A549 (cell line): ENCODE results near the gene MAPKAPK3. TPM values are rescaled to one million over a fixed set of nuclear protein-coding genes. Genes with fewer than 3 reads are reported as not detected.

Experiments
- ATAC-seq, 2 experiments: fragments of 200-7000 bp in 1 of 2; fragments of >200 bp in 1 of 2; cut with Nextera tagmentation in 1 of 2; cut with Tn5 transposase in 1 of 2; 3 replicates each; pipeline versions ENCODE4 v1.8.0 to v1.9.1; 2018 to 2020; ENCODE audit warnings: mild to moderate bottlenecking in 1 of 2, moderate library complexity in 1 of 2
- CTCF ChIA-PET: fragments of 300-600 bp; sonication (Branson Sonifier 250); formaldehyde crosslinking; extraction: SDS; loops from one replicate; lab custom pipeline; 2021; ENCODE audit warnings: antibody characterized with exemption, inconsistent platforms; lab: Yijun Ruan, JAX
- POLR2A ChIA-PET: fragments of 350-600 bp; formaldehyde crosslinking; extraction: SDS; loops from one replicate; lab custom pipeline; 2021; ENCODE audit warnings: antibody characterized with exemption, inconsistent platforms; lab: Yijun Ruan, JAX
- DNase-seq, 2 experiments: peaks; one replicate each; pipeline versions ENCODE4 v3.0.0 to v3.0.0-alpha.2; 2011 to 2016; ENCODE audit warnings: low read depth in 1 of 2, low spot score in 1 of 2
- FAIRE-seq: peaks from 2 replicates; lab custom pipeline; 2011; peaks lifted over from hg19 to GRCh38; lab: Jason Lieb, UNC
- H3K27ac ChIP-seq, 2 experiments: fragments of >200 bp; sonication (Bioruptor Twin); formaldehyde crosslinking; 3 replicates each; pipeline ENCODE4 v1.5.1; 2016 to 2017
- H3K4me1 ChIP-seq: fragments of >200 bp; sonication (Bioruptor Twin); formaldehyde crosslinking; 3 replicates; pipeline ENCODE4 v1.6.1; 2016
- H3K4me2 ChIP-seq: fragments of >200 bp; sonication (Bioruptor Twin); formaldehyde crosslinking; 3 replicates; pipeline ENCODE4 v1.6.1; 2016
- H3K4me3 ChIP-seq: fragments of >200 bp; sonication (Bioruptor Twin); formaldehyde crosslinking; 3 replicates; pipeline ENCODE4 v1.5.1; 2016
- H3K9me3 ChIP-seq: fragments of >200 bp; sonication (Bioruptor Twin); formaldehyde crosslinking; 3 replicates; pipeline ENCODE4 v1.6.1; 2016
- CBX2 ChIP-seq: fragments of 200-600 bp; sonication (generic); IDR thresholded peaks from 2 replicates; pipeline ENCODE4 v1.6.1; 2016; ENCODE audit warnings: low read depth, mild to moderate bottlenecking, borderline replicate concordance
- CBX8 ChIP-seq: fragments of 200-600 bp; sonication (generic); IDR thresholded peaks from 2 replicates; pipeline ENCODE4 v1.6.1; 2016
- EHF ChIP-seq: fragments of 250-450 bp; sonication (Bioruptor Pico); IDR thresholded peaks from 2 replicates; pipeline ENCODE4 v1.5.0; 2020; ENCODE audit warnings: mild to moderate bottlenecking
- EHMT2 ChIP-seq: fragments of 200-600 bp; sonication (generic); IDR thresholded peaks from 2 replicates; pipeline ENCODE4 v1.6.1; 2016; ENCODE audit warnings: antibody characterized with exemption, low read depth, mild to moderate bottlenecking, moderate library complexity
- EP300 ChIP-seq, 2 experiments: fragments of >200 bp; sonication (Bioruptor Twin); formaldehyde crosslinking; IDR thresholded peaks; 2 replicates in 1 of 2; 3 replicates in 1 of 2; pipeline ENCODE4 v1.6.1; 2016 to 2017
- FOSB ChIP-seq: fragments of 250-450 bp; sonication (Bioruptor Pico); IDR thresholded peaks from 2 replicates; pipeline ENCODE4 v1.5.0; 2020; ENCODE audit warnings: mild to moderate bottlenecking, moderate library complexity
- HEYL ChIP-seq: fragments of 250-450 bp; sonication (Bioruptor Pico); IDR thresholded peaks from 2 replicates; pipeline ENCODE4 v1.8.0; 2021; ENCODE audit warnings: mild to moderate bottlenecking, moderate library complexity
- HMGXB4 ChIP-seq: fragments of 250-450 bp; sonication (Bioruptor Pico); IDR thresholded peaks from 2 replicates; pipeline ENCODE4 v1.5.0; 2021; ENCODE audit warnings: mild to moderate bottlenecking, moderate library complexity, borderline replicate concordance
- HOXA7 ChIP-seq: fragments of 250-450 bp; sonication (Bioruptor Pico); IDR thresholded peaks from 2 replicates; pipeline ENCODE4 v1.5.0; 2020; ENCODE audit warnings: mild to moderate bottlenecking, moderate library complexity
- HOXB5 ChIP-seq: fragments of 250-450 bp; sonication (Bioruptor Pico); IDR thresholded peaks from 2 replicates; pipeline ENCODE4 v1.5.0; 2020; ENCODE audit warnings: mild to moderate bottlenecking, moderate library complexity
- KDM1A ChIP-seq: fragments of 200-600 bp; sonication (generic); IDR thresholded peaks from 2 replicates; pipeline ENCODE4 v1.6.1; 2016; ENCODE audit warnings: low read depth, mild to moderate bottlenecking
- MAX ChIP-seq: IDR thresholded peaks from 2 replicates; pipeline ENCODE4 v1.6.1; 2012
- MAZ ChIP-seq: fragments of 150-350 bp; IDR thresholded peaks from 2 replicates; pipeline ENCODE4 v1.6.1; 2014; ENCODE audit warnings: antibody characterized with exemption, low read depth, low read length, borderline replicate concordance
- MYC ChIP-seq: IDR thresholded peaks from 2 replicates; pipeline ENCODE4 v1.6.1; 2012; ENCODE audit warnings: mild to moderate bottlenecking, inconsistent platforms, low read length, improper control_type of control experiment, borderline replicate concordance
- NFE2L2 ChIP-seq: fragments of 150-350 bp; conservative IDR thresholded peaks from 2 replicates; pipeline ENCODE4 v1.6.1; 2014; ENCODE audit warnings: low read length
- NR3C1 ChIP-seq: fragments of >200 bp; sonication (Bioruptor Twin); formaldehyde crosslinking; IDR thresholded peaks from 3 replicates; pipeline ENCODE4 v1.6.1; 2017
- POLR2A ChIP-seq: IDR thresholded peaks from 2 replicates; pipeline ENCODE4 v1.6.1; 2012; ENCODE audit warnings: mild to moderate bottlenecking, low read length
- POLR2AphosphoS2 ChIP-seq: conservative IDR thresholded peaks from 2 replicates; pipeline ENCODE4 v1.6.1; 2012; ENCODE audit warnings: low read length, improper control_type of control experiment, inconsistent platforms
- RAD21 ChIP-seq, 2 experiments: fragments of >200 bp in 1 of 2; sonication (Bioruptor Twin) in 1 of 2; formaldehyde crosslinking in 1 of 2; IDR thresholded peaks in 1 of 2; conservative IDR thresholded peaks in 1 of 2; 2 replicates in 1 of 2; 3 replicates in 1 of 2; pipeline ENCODE4 v1.6.1; 2012 to 2018; ENCODE audit warnings: inconsistent platforms in 1 of 2
- SMC3 ChIP-seq: fragments of >200 bp; sonication (Bioruptor Twin); formaldehyde crosslinking; IDR thresholded peaks from 3 replicates; pipeline ENCODE4 v1.6.1; 2018; ENCODE audit warnings: inconsistent platforms
- TP53 ChIP-seq: fragments of 250-450 bp; sonication (Bioruptor Pico); IDR thresholded peaks from 2 replicates; pipeline ENCODE4 v1.5.0; 2021; ENCODE audit warnings: mild to moderate bottlenecking, moderate library complexity
- USF2 ChIP-seq: fragments of 450-650 bp; IDR thresholded peaks from 2 replicates; pipeline ENCODE4 v1.6.1; 2014; ENCODE audit warnings: antibody characterized with exemption
- ZC3H11A ChIP-seq: fragments of 450-650 bp; IDR thresholded peaks from 2 replicates; pipeline ENCODE4 v1.6.1; 2014; ENCODE audit warnings: antibody characterized with exemption, mild to moderate bottlenecking
- ZFP36 ChIP-seq: fragments of 450-650 bp; IDR thresholded peaks from 2 replicates; pipeline ENCODE4 v1.6.1; 2014; ENCODE audit warnings: borderline replicate concordance; ENCODE audit not compliant: partially characterized antibody
- ZNF302 ChIP-seq: fragments of 250-450 bp; sonication (Bioruptor Pico); IDR thresholded peaks from 2 replicates; pipeline ENCODE4 v1.9.0; 2021; ENCODE audit warnings: inconsistent platforms, mild to moderate bottlenecking, moderate library complexity
- WGBS: methylation state at CpG from one replicate; pipeline ENCODE4 v1.1.6; 2017; ENCODE audit errors: missing lambda C conversion rate; 5-methylcytosine and 5-hydroxymethylcytosine counted together
- polyA plus RNA-seq, 4 experiments: library from polyadenylated mRNA; depleted of rRNA in 3 of 4; stranded (reverse); fragments of >200 nt; fragmentation: RNase III in 1 of 4; extraction: RNeasy Plus Mini Kit Qiagen cat#74134 plus additional on column Dnase treatment in 1 of 4; gene quantifications; 2 replicates in 3 of 4; 3 replicates in 1 of 4; pipeline ENCODE4 v1.2.3, GENCODE V29; 2011 to 2017
- TF ChIP-seq, protein P1 (sequence below): fragments of >200 bp; sonication (Bioruptor Twin); formaldehyde crosslinking; IDR thresholded peaks from 3 replicates; pipeline ENCODE4 v1.5.1; 2016
- TF ChIP-seq, protein P2 (sequence below): fragments of >200 bp; sonication (Bioruptor Twin); formaldehyde crosslinking; IDR thresholded peaks from 3 replicates; pipeline ENCODE4 v1.6.1; 2016

Gene MAPKAPK3
- polyA plus RNA-seq, 2 of the 4 experiments (the other 2 are of a cell fraction) = 14.6 to 16.5 TPM

DNA sequence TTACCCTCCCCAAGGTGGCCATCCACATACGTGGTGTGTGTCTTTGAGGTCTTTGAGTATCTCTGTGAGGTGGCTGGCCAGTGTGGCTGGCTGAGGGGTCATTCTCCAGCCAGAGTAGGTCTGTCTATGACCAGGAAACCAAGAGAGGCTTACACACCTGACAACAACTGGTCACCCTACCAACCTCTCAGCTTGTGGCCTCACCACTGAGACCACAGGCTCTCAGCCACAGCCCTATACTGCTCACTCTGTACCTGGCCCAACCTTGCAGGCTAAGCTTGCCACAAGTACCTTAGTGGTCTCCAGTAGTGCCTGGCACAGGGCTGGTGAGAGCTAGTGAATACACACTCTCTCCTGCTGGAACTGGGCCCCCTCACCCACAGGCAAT is 42.5 kb upstream of the MAPKAPK3 start:
- Histone ChIP-seq H3K4me2 (no peak overlapping the region), H3K9me3 (no peaks in the 10 kb centered on the region), H3K27ac (no peak overlapping the region), H3K4me3 (no peak overlapping the region), H3K4me1 (peaks cover 6% of the 10 kb centered on the region; the same call in 1 of the 3 replicates)
- 100% methylated on average over 1 of the region's 1 CpG for WGBS
- TF ChIP-seq NFE2L2 (no peak), POLR2A (no peak), MAX (no peak), HEYL (CRISPR knock-in tag) (no peak), HOXB5 (CRISPR knock-in tag) (no peak), EP300 (IDR thresholded peaks at IDR 0.05) (no peak), USF2 (no peak), HMGXB4 (CRISPR knock-in tag) (no peak), NR3C1 (no peak), FOSB (CRISPR knock-in tag) (no peak), RAD21 (conservative IDR thresholded peaks at IDR 0.05 in 1 of 2, IDR thresholded peaks at IDR 0.05 in 1 of 2) (no peak), MAZ (no peak), ZC3H11A (no peak), CBX8 (no peak), EHF (CRISPR knock-in tag) (no peak), ZNF302 (CRISPR knock-in tag) (no peak), CBX2 (no peak), KDM1A (no peak)
- TF ChIP-seq, protein P1, sequence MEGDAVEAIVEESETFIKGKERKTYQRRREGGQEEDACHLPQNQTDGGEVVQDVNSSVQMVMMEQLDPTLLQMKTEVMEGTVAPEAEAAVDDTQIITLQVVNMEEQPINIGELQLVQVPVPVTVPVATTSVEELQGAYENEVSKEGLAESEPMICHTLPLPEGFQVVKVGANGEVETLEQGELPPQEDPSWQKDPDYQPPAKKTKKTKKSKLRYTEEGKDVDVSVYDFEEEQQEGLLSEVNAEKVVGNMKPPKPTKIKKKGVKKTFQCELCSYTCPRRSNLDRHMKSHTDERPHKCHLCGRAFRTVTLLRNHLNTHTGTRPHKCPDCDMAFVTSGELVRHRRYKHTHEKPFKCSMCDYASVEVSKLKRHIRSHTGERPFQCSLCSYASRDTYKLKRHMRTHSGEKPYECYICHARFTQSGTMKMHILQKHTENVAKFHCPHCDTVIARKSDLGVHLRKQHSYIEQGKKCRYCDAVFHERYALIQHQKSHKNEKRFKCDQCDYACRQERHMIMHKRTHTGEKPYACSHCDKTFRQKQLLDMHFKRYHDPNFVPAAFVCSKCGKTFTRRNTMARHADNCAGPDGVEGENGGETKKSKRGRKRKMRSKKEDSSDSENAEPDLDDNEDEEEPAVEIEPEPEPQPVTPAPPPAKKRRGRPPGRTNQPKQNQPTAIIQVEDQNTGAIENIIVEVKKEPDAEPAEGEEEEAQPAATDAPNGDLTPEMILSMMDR = no peak
- CTCF ChIA-PET = interaction anchor here (0.5 to 22.5 kb wide), 2 partner anchors 12 to 34 kb away, joined by 3 to 375 read pairs; partner anchors contain the start of genes CISH and MAPKAPK3
- POLR2A ChIA-PET = no interaction called here
- DNase-seq (no peak), ATAC-seq (no peak), FAIRE-seq (no peak)

DNA sequence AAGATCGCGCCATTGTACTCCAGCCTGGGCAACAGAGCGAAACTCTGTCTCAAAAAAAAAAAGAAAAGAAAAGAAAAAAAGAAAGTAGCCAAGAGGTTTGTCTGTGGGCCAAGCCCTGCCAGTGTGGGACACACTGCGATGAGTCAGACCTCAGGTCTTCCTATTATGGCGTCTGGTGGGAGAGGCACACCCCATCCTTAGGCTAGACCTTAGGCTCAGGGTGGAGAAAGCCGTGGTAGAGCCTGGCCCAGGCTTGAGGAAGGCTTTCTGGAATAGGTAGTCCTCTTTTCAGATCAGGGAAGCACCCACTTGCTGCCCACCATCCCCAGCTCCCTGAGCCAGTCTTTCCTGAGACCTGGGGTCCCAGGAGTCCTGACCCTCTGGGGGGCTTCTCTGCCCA is 41.6 kb upstream of the MAPKAPK3 start:
- FAIRE-seq (no peak), ATAC-seq (no peak), DNase-seq (no peak)
- H3K4me3 ChIP-seq = no peak overlapping the region
- no peak overlapping the region for H3K27ac ChIP-seq
- no peaks in the 10 kb centered on the region for H3K9me3 ChIP-seq
- 90% methylated on average over 6 of the region's 6 CpGs for WGBS
- CTCF ChIA-PET = interaction anchor here (1.0 to 22.5 kb wide), 3 partner anchors 27 to 1107 kb away, joined by 3 to 375 read pairs (median 3); partner anchors contain the start of genes CISH and MAPKAPK3
- H3K4me2 ChIP-seq = no peak overlapping the region
- POLR2A ChIA-PET = no interaction called here
- peaks cover 3% of the 10 kb centered on the region; the same call in 1 of the 3 replicates for H3K4me1 ChIP-seq
- TF ChIP-seq POLR2AphosphoS2 (no peak), HOXA7 (CRISPR knock-in tag) (no peak), CBX8 (no peak), TP53 (CRISPR knock-in tag) (no peak), EHMT2 (no peak), SMC3 (no peak), HOXB5 (CRISPR knock-in tag) (no peak), ZC3H11A (no peak), MYC (no peak), ZFP36 (no peak)
- TF ChIP-seq, protein P2, sequence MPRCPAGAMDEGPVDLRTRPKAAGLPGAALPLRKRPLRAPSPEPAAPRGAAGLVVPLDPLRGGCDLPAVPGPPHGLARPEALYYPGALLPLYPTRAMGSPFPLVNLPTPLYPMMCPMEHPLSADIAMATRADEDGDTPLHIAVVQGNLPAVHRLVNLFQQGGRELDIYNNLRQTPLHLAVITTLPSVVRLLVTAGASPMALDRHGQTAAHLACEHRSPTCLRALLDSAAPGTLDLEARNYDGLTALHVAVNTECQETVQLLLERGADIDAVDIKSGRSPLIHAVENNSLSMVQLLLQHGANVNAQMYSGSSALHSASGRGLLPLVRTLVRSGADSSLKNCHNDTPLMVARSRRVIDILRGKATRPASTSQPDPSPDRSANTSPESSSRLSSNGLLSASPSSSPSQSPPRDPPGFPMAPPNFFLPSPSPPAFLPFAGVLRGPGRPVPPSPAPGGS = no peak
